Upper lobe of left lung (tissue), 4 donors: Measurements from ENCODE around the gene GRIN2A.

Experiments
- POLR2A ChIP-seq, 4 donors: fragments of 450-650 bp; IDR thresholded peaks; one replicate each; pipeline ENCODE4 v1.5.1; 2016 to 2017; ENCODE audit warnings: antibody characterized with exemption in 4 of 4, mild to moderate bottlenecking in 2 of 4
- POLR2AphosphoS5 ChIP-seq, 2 donors: sonication (generic); formaldehyde crosslinking; IDR thresholded peaks; one replicate each; pipeline ENCODE4 v1.5.1; 2017; ENCODE audit warnings: antibody characterized with exemption in 2 of 2
- TF ChIP-seq, protein P1 (sequence below), 6 experiments: fragments of 450-650 bp in 4 of 6; fragments of 200-600 bp in 2 of 6; sonication (generic) in 2 of 6; IDR thresholded peaks; one replicate each; pipeline ENCODE4 v1.5.1; 2016 to 2019; ENCODE audit warnings: antibody characterized with exemption in 6 of 6

DNA sequence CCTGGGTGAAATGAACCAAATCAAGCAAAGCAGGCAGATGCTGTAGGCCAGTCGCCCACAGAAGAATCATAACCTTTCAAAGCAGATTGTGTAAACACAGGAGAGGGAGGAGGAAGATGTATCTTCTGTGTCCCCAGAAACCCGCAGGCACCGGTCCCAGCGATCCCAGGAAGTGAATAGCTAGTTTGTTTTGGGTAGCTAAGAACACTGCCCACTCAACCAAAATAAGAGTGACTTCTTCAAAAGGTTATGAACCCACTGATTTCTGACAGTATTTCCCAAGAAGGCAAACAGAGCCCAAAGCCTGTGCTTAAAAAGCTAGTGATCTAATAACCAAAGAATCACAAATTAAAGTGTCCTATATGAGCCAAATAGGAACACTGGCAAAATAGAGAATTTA, 67.8 kb downstream of the GRIN2A start:
- TF ChIP-seq POLR2A (IDR thresholded peaks at IDR 0.05) (no peak), POLR2AphosphoS5 (IDR thresholded peaks at IDR 0.05) (no peak)
- TF ChIP-seq, protein P1, sequence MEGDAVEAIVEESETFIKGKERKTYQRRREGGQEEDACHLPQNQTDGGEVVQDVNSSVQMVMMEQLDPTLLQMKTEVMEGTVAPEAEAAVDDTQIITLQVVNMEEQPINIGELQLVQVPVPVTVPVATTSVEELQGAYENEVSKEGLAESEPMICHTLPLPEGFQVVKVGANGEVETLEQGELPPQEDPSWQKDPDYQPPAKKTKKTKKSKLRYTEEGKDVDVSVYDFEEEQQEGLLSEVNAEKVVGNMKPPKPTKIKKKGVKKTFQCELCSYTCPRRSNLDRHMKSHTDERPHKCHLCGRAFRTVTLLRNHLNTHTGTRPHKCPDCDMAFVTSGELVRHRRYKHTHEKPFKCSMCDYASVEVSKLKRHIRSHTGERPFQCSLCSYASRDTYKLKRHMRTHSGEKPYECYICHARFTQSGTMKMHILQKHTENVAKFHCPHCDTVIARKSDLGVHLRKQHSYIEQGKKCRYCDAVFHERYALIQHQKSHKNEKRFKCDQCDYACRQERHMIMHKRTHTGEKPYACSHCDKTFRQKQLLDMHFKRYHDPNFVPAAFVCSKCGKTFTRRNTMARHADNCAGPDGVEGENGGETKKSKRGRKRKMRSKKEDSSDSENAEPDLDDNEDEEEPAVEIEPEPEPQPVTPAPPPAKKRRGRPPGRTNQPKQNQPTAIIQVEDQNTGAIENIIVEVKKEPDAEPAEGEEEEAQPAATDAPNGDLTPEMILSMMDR (IDR thresholded peaks at IDR 0.05) = no peak
